Mononuclear cell (primary cell): ENCODE measurements around the gene ZNF280A. TPM values are rescaled to one million over a fixed set of nuclear protein-coding genes. Genes with fewer than 3 reads are reported as not detected.

Experiments
- H3K27me3 ChIP-seq: 2 replicates; pipeline ENCODE4 v1.6.0; 2011; ENCODE audit warnings: low read length, control low read depth; ENCODE audit not compliant: insufficient read depth
- H3K4me1 ChIP-seq: 2 replicates; pipeline ENCODE4 v1.5.1; 2011; ENCODE audit warnings: mild to moderate bottlenecking, low read length, control low read depth; ENCODE audit not compliant: insufficient read depth
- H3K4me3 ChIP-seq: 2 replicates; pipeline ENCODE4 v1.5.1; 2011; ENCODE audit warnings: mild to moderate bottlenecking, low read length, moderate library complexity
- H3K9me3 ChIP-seq: 2 replicates; pipeline ENCODE4 v1.5.1; 2011; ENCODE audit warnings: low read depth, mild to moderate bottlenecking, control low read depth, low read length
- total RNA-seq: library from RNA; depleted of rRNA; stranded (reverse); fragments of >200 nt; gene quantifications from one replicate; pipeline ENCODE4 v1.2.3, GENCODE V29; 2012

ZNF280A gene
- 0.10 TPM for total RNA-seq

DNA sequence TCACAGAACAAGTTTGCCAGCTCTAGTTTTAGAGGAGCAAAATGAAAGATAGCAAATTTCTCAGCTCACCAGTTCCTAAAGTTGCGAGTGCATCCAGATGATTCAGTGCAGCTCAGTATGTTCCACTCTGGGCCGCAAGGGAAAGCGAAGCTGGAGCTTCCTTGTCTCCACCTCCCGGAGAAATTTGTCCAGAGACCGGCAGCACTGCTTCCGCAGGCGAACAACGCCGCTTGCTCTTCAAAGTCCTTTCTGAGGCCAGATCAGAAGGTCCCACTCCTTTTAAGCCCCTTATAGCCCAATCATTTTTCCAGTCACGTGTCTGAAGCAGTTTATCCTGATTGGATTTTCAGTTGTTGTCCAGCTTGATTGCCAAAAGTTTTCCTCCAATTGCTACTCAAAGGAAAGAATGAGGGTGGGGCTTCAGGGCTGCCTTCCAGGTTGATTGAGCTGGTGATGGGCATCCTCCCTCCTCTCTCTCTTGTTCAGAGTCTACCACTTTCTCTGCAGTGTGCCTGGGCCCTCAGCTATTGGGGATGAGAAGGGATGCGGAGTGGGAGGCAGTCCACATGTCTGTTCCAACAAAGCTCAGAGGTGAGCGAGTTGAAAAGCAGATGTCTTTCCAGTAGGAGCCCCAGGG is at the start of gene ZNF280A:
Gene ZNF280A (minus strand): TSS at position 251 of the 637 bp plus-strand sequence. CDS start 4,640 bp downstream, outside the sequence.
- H3K27me3 ChIP-seq, result no peaks in the 10 kb centered on the region
- no peaks in the 10 kb centered on the region for H3K4me1 ChIP-seq
- H3K9me3 ChIP-seq, result no peaks in the 10 kb centered on the region
- no peak within 1 kb of the TSS for H3K4me3 ChIP-seq

DNA sequence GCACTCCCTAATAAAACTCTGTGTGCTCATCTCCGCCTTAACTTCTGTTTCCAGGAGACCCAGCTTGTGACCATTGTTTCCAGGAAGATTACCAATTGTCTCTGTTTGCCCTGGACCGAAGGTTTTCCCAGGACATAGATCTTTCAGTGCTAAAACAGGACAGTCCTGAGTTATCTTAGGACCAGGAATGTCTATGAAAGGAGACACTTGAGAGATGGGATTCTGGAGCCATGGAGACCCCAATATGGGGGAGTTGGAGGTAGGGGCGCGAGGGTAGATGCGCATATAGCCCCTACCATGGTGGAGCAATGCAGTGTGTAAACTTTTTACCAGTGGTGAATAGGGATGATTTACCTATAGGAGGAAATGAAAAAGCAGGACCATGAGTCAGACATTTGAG is 49.1 kb upstream of the ZNF280A start:
- Histone ChIP-seq H3K4me1 (no peaks in the 10 kb centered on the region), H3K4me3 (no peak overlapping the region), H3K27me3 (peaks cover 6% of the 10 kb centered on the region), H3K9me3 (no peaks in the 10 kb centered on the region)

GRCh38 chr22:22565981-22566380 is 45.9 kb upstream of the ZNF280A start:
- Histone ChIP-seq H3K27me3 (peaks cover 6% of the 10 kb centered on the region), H3K4me3 (no peak overlapping the region), H3K9me3 (no peaks in the 10 kb centered on the region), H3K4me1 (no peaks in the 10 kb centered on the region)

GRCh38 chr22:22558972-22559603 is 39.0 kb upstream of the ZNF280A start, which contains the start of gene PRAME:
TSS of gene PRAME (minus strand) at chr22:22559265. CDS start at chr22:22556832, 2,433 bp downstream.
- Histone ChIP-seq H3K4me1 (no peaks in the 10 kb centered on the region), H3K27me3 (no peaks in the 10 kb centered on the region), H3K4me3 (no peak within 1 kb of the TSS), H3K9me3 (no peaks in the 10 kb centered on the region)

DNA sequence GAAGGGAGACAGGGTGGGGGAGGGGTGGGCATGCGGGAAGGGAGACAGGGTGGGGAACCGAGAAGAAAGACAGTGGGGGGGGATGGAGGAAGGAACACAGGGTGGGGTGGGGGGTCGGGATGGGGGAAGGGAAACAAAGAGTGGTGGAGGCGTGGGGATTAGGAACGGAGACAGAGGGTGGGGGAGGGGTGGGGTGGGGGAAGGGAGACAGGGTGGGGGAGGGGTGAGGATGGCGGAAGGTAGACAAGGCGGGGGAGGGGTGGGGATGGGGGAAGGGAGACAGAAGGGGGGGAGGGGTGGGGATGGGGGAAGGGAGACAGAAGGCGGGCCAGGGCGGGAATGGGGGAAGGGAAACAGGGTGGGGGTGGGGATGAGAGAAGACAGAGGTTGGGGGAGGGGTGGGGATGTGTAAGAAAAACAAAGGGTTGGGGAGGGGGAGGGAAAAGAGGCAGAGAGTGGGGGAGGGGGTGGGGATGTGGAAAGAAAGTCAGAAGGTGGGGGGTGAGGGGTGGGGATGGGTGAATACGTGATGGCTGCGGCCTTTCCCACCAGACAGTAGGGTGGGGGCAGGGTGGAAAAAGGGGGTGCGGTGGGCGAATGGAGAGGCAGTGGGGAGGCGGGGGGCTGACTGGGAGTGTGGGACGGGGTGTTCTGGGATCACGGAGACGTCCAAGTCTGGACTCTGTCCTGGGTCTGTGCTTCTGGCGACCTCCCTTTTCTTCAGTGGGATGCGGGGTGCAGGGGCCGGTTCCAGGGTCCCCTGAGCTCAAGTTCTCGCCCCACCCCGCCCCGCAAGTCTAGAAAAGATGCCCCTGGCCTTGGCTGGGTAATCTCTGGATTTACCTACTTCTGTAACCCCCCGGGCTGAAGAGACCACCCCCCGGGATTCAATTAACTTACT is 38.3 kb upstream of the ZNF280A start:
- no peak overlapping the region for H3K4me3 ChIP-seq
- no peaks in the 10 kb centered on the region for H3K9me3 ChIP-seq
- no peaks in the 10 kb centered on the region for H3K4me1 ChIP-seq
- H3K27me3 ChIP-seq, result no peaks in the 10 kb centered on the region

DNA sequence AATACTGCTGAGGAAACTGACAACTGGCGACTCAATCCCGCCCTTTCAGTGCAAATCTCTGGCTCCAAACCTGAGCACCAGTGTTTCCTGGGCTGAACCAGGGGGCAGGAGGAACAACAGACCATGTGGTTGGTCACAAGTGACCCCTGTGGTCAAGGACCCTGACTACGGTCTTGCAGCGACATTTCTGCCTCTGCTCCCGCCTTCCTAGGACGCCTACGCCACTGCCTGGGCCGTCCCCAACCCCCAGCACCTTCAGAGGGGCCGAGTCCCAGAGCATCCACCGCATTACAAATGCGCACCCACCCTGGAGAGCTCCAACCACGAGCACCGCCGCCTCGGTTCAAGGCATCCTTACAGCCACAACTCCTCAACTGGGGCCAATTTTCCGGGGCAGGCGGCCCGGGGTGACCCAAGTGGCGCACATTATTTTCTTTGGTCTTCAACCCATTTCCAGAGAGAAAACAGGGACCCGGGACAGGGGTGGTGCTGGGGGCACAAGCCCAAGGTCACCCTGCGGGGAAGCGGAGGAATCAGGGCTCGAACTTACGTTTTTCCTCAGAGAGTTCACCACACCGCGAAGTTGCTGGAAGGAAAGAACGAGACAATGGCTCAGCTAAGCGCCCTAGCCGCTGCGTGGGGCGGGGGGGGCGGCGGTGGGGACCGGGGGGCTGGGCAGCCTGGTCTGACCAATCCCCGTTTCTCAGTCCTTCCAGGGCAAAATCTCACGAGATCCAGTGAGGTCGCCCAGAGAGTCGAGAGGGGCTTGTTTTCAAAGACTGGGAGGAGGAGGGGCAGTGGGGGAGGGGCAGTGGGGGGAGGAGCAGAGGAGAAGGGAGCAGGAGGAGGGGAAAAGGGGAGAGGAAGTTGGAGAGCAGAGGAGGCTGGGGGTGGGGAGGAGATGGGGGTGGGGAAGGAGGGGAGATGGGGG is 37.2 kb upstream of the ZNF280A start:
- Histone ChIP-seq H3K4me3 (no peak overlapping the region), H3K9me3 (no peaks in the 10 kb centered on the region), H3K27me3 (no peaks in the 10 kb centered on the region), H3K4me1 (no peaks in the 10 kb centered on the region)

DNA sequence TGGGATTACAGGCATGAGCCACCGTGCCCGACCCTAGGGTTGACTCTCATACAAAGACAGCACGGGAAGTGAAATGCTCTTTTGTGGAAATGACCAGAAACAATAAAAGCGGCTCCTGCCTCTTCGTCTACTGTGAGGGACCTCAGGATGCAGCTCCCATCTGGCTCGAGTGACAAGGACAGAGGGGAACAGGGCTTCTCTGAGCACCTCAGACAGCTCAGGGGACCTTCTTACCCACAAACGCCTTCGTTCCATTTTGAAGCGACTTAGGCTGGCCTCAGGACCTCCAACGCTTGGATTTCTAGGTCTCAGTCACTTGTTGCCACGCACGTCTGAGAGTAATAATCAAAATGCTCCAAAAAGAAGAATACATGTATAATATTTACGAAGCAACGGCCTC is 36.5 kb upstream of the ZNF280A start:
- H3K4me1 ChIP-seq, result no peaks in the 10 kb centered on the region
- no peaks in the 10 kb centered on the region for H3K27me3 ChIP-seq
- H3K9me3 ChIP-seq, result no peaks in the 10 kb centered on the region

GRCh38 chr22:22555596-22555995 is 35.5 kb upstream of the ZNF280A start:
- H3K27me3 ChIP-seq, result no peaks in the 10 kb centered on the region
- no peak overlapping the region for H3K4me3 ChIP-seq
- no peaks in the 10 kb centered on the region for H3K4me1 ChIP-seq
- no peaks in the 10 kb centered on the region for H3K9me3 ChIP-seq

More for the DNA sequence above, 36.5 kb upstream of the ZNF280A start:
- H3K4me3 ChIP-seq, result no peak overlapping the region

- H3K4me1 ChIP-seq, result no peaks in the 10 kb centered on the region
- H3K9me3 ChIP-seq, result no peaks in the 10 kb centered on the region
- H3K4me3 ChIP-seq, result no peak overlapping the region
- no peaks in the 10 kb centered on the region for H3K27me3 ChIP-seq
Observed at GRCh38 chr22:22554587-22555284, 34.7 kb upstream of the ZNF280A start.

GRCh38 chr22:22553735-22554586 is 33.9 kb upstream of the ZNF280A start:
- Histone ChIP-seq H3K4me3 (no peak overlapping the region), H3K4me1 (no peaks in the 10 kb centered on the region), H3K27me3 (no peaks in the 10 kb centered on the region), H3K9me3 (no peaks in the 10 kb centered on the region)

DNA sequence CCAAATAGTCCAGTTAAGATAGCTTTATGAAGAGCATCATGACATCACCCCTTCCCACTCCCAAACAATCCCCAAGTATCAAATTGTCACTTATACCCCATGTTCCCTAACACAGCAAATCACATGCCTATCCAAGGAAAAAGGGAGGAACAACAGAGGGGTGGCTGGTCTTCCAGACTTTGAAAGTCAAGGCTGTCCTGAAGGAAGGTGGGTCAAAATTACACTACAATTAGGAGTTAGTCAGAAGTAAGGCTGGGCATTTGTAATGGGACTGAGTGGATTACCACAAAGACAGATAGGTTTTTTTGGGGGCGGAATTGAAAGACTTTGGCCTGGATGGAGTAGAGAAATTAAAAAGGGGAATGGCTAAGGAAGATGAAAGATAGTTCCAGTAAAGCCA is 33.1 kb upstream of the ZNF280A start:
- no peak overlapping the region for H3K4me3 ChIP-seq
- no peaks in the 10 kb centered on the region for H3K27me3 ChIP-seq
- no peaks in the 10 kb centered on the region for H3K4me1 ChIP-seq
- H3K9me3 ChIP-seq, result no peaks in the 10 kb centered on the region

DNA sequence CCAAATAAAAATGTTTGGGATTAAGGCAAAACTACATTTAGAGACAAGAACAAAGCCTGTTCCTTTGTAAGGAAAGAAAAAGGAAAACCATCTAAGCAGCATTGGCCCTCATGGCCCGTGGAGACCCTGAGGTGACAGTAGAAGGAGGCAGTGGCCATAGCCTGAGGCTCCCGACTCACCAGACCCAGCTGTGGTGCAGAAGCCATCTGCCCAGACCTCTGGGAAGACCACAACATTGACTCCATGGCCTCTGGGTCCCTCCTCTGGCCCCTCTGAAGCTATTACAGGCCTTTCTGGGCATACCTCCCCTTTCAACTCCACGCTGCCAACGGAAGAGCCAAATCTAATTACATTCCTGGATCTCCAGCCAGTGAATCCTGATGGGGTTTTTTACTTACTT is 32.6 kb upstream of the ZNF280A start:
- Histone ChIP-seq H3K4me1 (no peaks in the 10 kb centered on the region), H3K4me3 (no peak overlapping the region), H3K27me3 (no peaks in the 10 kb centered on the region), H3K9me3 (no peaks in the 10 kb centered on the region)

GRCh38 chr22:22550789-22551434 is 30.8 kb upstream of the ZNF280A start:
- Histone ChIP-seq H3K9me3 (no peaks in the 10 kb centered on the region), H3K4me3 (no peak overlapping the region), H3K27me3 (no peaks in the 10 kb centered on the region), H3K4me1 (peaks cover 15% of the 10 kb centered on the region)
